Measurements from ENCODE around the gene TMEM270.

- TF ChIP-seq CTCF (IDR thresholded peaks at IDR 0.05 in 4 of 5, conservative IDR thresholded peaks at IDR 0.05 in 1 of 5) (no peak), POLR2A (IDR thresholded peaks at IDR 0.05) (no peak)
These were observed 10.4 kb downstream of the TMEM270 start for GRCh38 chr7:73871163-73872011.

Data from gastrocnemius medialis (tissue), 4 donors.